Kidney epithelial cell (primary cell): Measurements from ENCODE around the gene INTS3. TPM values are rescaled to one million over a fixed set of nuclear protein-coding genes. Genes with fewer than 3 reads are reported as not detected.
A peak's percentile ranks its signal among the peaks of the same experiment; 100 is the strongest.

Experiments used
- DNase-seq: peaks from one replicate; pipeline ENCODE4 v3.0.0-alpha.2; 2010; ENCODE audit warnings: low read depth
- H3K27me3 ChIP-seq: 2 replicates; pipeline ENCODE4 v1.6.0; 2011; ENCODE audit warnings: low read length; ENCODE audit not compliant: control insufficient read depth, insufficient read depth
- H3K36me3 ChIP-seq: 2 replicates; pipeline ENCODE4 v1.5.1; 2011; ENCODE audit warnings: low read length; ENCODE audit not compliant: control insufficient read depth, insufficient read depth
- H3K4me3 ChIP-seq: 2 replicates; pipeline ENCODE4 v1.5.1; 2011; ENCODE audit warnings: low read depth, mild to moderate bottlenecking, control low read depth, low read length
- CTCF ChIP-seq: IDR thresholded peaks from 2 replicates; pipeline ENCODE4 v1.5.1; 2011; ENCODE audit warnings: mild to moderate bottlenecking, moderate library complexity, low read length, control low read depth, inconsistent platforms; ENCODE audit not compliant: insufficient read depth, poor library complexity, severe bottlenecking
- total RNA-seq: library from RNA; depleted of rRNA; stranded (reverse); fragments of >200 nt; gene quantifications from 2 replicates; pipeline ENCODE4 v1.2.3, GENCODE V29; 2015

INTS3 gene
- total RNA-seq, 1 donor from 2014 or later = 33.8 TPM

GRCh38 chr1:153749408-153750005, 21.7 kb downstream of the INTS3 start:
- no peak for DNase-seq
- no peak overlapping the region for H3K4me3 ChIP-seq
- H3K27me3 ChIP-seq = no peaks in the 10 kb centered on the region
- H3K36me3 ChIP-seq = no peaks in the 10 kb centered on the region
- TF ChIP-seq CTCF = peak; percentile 97

GRCh38 chr1:153750026-153750995, 22.5 kb downstream of the INTS3 start:
- no peaks in the 10 kb centered on the region for H3K36me3 ChIP-seq
- no peaks in the 10 kb centered on the region for H3K27me3 ChIP-seq
- TF ChIP-seq CTCF = peak; percentile 18
- peak; percentile 16 for DNase-seq
- no peak overlapping the region for H3K4me3 ChIP-seq

- Histone ChIP-seq H3K27me3 (no peaks in the 10 kb centered on the region), H3K4me3 (no peak overlapping the region), H3K36me3 (no peaks in the 10 kb centered on the region)
- no peak for TF ChIP-seq CTCF
- no peak for DNase-seq
These were observed 24.2 kb downstream of the INTS3 start for GRCh38 chr1:153752072-153752471.

GRCh38 chr1:153752571-153753195, 24.8 kb downstream of the INTS3 start:
- no peak overlapping the region for H3K4me3 ChIP-seq
- H3K36me3 ChIP-seq = no peaks in the 10 kb centered on the region
- H3K27me3 ChIP-seq = no peaks in the 10 kb centered on the region
- DNase-seq = peak; percentile 79
- TF ChIP-seq CTCF = no peak

- TF ChIP-seq CTCF = no peak
- no peak for DNase-seq
- Histone ChIP-seq H3K36me3 (no peaks in the 10 kb centered on the region), H3K4me3 (no peak overlapping the region), H3K27me3 (no peaks in the 10 kb centered on the region)
These were observed 26.4 kb downstream of the INTS3 start for GRCh38 chr1:153754266-153754665.
